ENCODE measurements around the gene CCAR1.

- TF ChIP-seq CTCF (conservative IDR thresholded peaks at IDR 0.05) (no peak), ZFX (IDR thresholded peaks at IDR 0.05) (no peak)
Observed at GRCh38 chr10:68795886-68796532, 75.0 kb downstream of the CCAR1 start.
